Measurements from ENCODE around the gene FIG4. TPM values are rescaled to one million over a fixed set of nuclear protein-coding genes. Genes with fewer than 3 reads are reported as not detected.

The FIG4 gene
- total RNA-seq, 4 donors from 2014 or later, result 12.5 to 23.0 (median 19.3) TPM

DNA sequence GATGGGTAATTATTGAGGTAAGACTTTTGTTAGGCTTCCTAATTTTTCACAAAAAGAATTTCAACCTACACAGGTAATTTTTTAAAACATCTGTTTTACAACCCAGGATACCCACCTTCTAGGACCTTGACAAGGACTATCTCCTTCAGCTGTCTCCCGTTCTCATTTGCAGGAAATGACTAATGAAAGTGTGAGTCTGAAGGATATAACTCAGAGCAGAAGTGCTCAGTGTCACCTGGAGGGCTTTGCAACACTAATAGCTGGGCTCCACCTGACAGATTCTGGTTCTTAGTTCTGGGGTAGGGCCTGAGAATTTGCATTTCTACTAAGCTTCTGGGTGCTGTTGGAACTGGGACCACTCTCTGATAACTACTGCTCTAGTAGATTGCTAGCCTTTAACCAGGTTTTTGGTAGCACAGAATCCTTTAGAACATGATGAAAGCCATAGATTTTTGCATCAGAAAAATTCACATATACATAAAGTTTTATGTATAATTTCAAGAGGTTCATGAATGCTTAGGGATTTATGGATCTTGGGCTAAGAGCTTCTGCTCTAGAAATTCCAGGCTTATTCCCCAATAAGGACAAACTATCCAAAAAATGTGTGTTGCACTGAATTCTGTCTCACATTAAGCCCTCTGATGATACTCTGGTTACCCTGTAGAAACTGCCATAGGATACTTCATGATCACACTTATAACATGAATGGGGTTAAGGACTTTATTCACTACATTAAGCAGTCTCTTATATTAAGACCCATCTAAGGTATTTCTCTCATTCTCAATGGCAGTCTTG is 30.4 kb upstream of the FIG4 start:
- Histone ChIP-seq H3K27ac (no peak overlapping the region), H3K27me3 (no peaks in the 10 kb centered on the region), H3K4me3 (no peak overlapping the region), H3K9me3 (no peaks in the 10 kb centered on the region), H3K4me1 (no peaks in the 10 kb centered on the region), H3K36me3 (peaks cover 0 to 29% of the 10 kb centered on the region in 2 donors)
- no peak for ATAC-seq
- TF ChIP-seq POLR2AphosphoS5 (IDR thresholded peaks at IDR 0.05) (no peak), POLR2A (IDR thresholded peaks at IDR 0.05) (no peak), EP300 (IDR thresholded peaks at IDR 0.05) (no peak)
- TF ChIP-seq, protein P1, sequence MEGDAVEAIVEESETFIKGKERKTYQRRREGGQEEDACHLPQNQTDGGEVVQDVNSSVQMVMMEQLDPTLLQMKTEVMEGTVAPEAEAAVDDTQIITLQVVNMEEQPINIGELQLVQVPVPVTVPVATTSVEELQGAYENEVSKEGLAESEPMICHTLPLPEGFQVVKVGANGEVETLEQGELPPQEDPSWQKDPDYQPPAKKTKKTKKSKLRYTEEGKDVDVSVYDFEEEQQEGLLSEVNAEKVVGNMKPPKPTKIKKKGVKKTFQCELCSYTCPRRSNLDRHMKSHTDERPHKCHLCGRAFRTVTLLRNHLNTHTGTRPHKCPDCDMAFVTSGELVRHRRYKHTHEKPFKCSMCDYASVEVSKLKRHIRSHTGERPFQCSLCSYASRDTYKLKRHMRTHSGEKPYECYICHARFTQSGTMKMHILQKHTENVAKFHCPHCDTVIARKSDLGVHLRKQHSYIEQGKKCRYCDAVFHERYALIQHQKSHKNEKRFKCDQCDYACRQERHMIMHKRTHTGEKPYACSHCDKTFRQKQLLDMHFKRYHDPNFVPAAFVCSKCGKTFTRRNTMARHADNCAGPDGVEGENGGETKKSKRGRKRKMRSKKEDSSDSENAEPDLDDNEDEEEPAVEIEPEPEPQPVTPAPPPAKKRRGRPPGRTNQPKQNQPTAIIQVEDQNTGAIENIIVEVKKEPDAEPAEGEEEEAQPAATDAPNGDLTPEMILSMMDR (IDR thresholded peaks at IDR 0.05), result no peak
- 43 to 50% methylated on average over 1 of the region's 1 CpG for WGBS, 2 donors (ENCODE audit: low coverage in 1 of 2)

DNA sequence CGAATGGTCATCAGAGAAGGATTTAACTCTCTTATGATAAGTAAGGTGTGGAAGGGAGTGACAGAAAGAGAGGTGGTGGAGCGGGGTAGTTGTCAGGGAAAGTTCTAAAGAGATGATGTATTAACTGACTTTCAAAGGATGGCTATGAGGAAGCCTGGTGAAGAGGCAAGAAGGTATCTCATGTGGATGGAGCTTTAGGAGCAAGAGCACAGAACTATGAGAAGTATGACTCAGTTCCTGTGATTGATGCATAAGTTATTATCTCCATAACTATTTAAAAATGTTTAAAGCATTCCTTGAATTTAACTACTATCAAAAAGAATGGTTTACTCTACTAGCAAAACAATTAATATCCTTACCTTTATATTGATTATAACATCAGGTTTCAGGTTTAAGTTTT is 28.9 kb upstream of the FIG4 start:
- Histone ChIP-seq H3K4me3 (no peak overlapping the region), H3K27me3 (no peaks in the 10 kb centered on the region), H3K4me1 (no peaks in the 10 kb centered on the region), H3K9me3 (no peaks in the 10 kb centered on the region), H3K36me3 (peaks cover 0 to 21% of the 10 kb centered on the region in 2 donors), H3K27ac (no peak overlapping the region)
- ATAC-seq, result no peak
- TF ChIP-seq POLR2A (IDR thresholded peaks at IDR 0.05) (no peak), POLR2AphosphoS5 (IDR thresholded peaks at IDR 0.05) (no peak), EP300 (IDR thresholded peaks at IDR 0.05) (no peak)
- TF ChIP-seq, protein P1 (IDR thresholded peaks at IDR 0.05), result no peak
- 83 to 89% methylated on average over 2 of the region's 2 CpGs for WGBS, 2 donors (ENCODE audit: low coverage in 1 of 2)

DNA sequence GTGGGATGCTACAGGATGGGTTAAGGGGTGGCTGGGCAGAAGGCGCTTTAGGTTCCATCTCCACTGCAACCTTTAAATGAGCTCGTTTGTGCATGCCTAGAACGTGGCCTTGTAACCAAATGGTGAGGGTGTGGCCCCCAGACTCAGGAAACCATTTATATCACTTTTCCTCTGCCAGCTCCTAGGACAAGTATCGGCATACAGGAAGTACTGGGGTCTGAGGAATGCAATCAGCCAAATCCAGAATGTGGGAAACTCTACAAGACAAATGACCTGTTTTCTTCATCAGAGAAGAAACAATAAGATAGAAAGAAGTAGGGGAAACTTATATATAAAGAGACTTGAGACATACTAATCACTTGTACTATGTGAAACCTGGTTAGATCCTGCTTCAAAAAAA is 21.3 kb upstream of the FIG4 start:
- H3K4me3 ChIP-seq, result no peak overlapping the region
- no peaks in the 10 kb centered on the region for H3K27me3 ChIP-seq
- TF ChIP-seq EP300 (IDR thresholded peaks at IDR 0.05), result no peak
- no peak for TF ChIP-seq POLR2A (IDR thresholded peaks at IDR 0.05)
- TF ChIP-seq, protein P1 (IDR thresholded peaks at IDR 0.05), result no peak
- no peak for TF ChIP-seq POLR2AphosphoS5 (IDR thresholded peaks at IDR 0.05)
- no peak overlapping the region for H3K27ac ChIP-seq
- H3K36me3 ChIP-seq, result peaks cover 0 to 19% of the 10 kb centered on the region in 2 donors
- no peaks in the 10 kb centered on the region for H3K4me1 ChIP-seq
- WGBS, 2 donors (ENCODE audit: low coverage in 1 of 2), result 80% methylated on average over 1 to 4 of the region's 4 CpGs
- ATAC-seq, result no peak
- H3K9me3 ChIP-seq, result no peaks in the 10 kb centered on the region

DNA sequence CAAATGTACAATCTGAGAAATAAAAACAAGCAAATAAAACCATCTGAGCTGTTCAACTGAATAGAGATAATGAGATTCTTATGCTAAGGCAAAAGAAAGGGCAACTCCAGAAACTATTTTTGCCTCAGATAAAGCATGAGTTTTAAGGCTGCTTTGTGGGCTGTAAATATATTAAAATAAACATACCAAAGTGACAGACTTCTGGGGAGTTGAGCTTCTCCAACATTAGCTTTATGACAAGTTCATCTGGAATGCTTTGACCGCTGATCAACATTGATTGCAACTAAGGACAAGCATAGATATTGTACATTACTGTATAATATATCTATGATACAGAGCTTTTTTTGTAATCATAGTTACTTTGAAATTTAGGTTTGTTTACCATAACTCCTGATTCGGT is 19.4 kb upstream of the FIG4 start:
- Histone ChIP-seq H3K4me3 (no peak overlapping the region), H3K27me3 (no peaks in the 10 kb centered on the region), H3K36me3 (peaks cover 0 to 19% of the 10 kb centered on the region in 2 donors), H3K27ac (no peak overlapping the region), H3K4me1 (no peaks in the 10 kb centered on the region), H3K9me3 (no peaks in the 10 kb centered on the region)
- 78 to 80% methylated on average over 2 of the region's 2 CpGs for WGBS, 2 donors (ENCODE audit: low coverage in 1 of 2)
- TF ChIP-seq, protein P1 (IDR thresholded peaks at IDR 0.05), result no peak
- no peak for TF ChIP-seq POLR2AphosphoS5 (IDR thresholded peaks at IDR 0.05)
- ATAC-seq, result no peak

DNA sequence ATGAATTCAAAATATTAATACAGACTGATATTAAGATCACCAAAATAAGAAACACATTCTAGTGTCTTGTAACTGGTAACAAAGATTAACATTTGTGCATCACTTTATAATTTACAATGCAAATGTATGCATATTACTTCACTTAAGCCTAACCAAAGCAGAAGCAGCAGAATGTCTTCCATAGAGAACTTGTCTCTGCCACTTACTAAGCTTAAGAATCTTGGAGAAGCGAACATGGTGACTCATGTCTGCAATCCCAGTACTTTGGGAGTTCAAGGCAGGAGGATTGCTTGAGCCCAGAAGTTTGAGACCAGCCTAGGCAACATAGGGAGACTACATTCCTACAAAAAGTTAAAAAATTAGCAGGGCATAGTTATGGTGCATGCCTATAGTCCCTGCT is 18.9 kb upstream of the FIG4 start:
- TF ChIP-seq POLR2AphosphoS5 (IDR thresholded peaks at IDR 0.05) (no peak), EP300 (IDR thresholded peaks at IDR 0.05) (no peak), POLR2A (IDR thresholded peaks at IDR 0.05) (no peak)
- TF ChIP-seq, protein P1 (IDR thresholded peaks at IDR 0.05), result no peak
- Histone ChIP-seq H3K27me3 (no peaks in the 10 kb centered on the region), H3K4me3 (no peak overlapping the region), H3K27ac (no peak overlapping the region), H3K36me3 (peaks cover 0 to 19% of the 10 kb centered on the region in 2 donors), H3K4me1 (no peaks in the 10 kb centered on the region), H3K9me3 (no peaks in the 10 kb centered on the region)
- no peak for ATAC-seq
- 60% methylated on average over 1 of the region's 1 CpG; no CpG with 5 or more reads in 1 of the 2 donors for WGBS, 2 donors (ENCODE audit: low coverage in 1 of 2)

All from gastroesophageal sphincter (tissue), 4 donors.